IMR-90 (cell line): Measurements from ENCODE around the gene CHRDL1. TPM values are rescaled to one million over a fixed set of nuclear protein-coding genes. Genes with fewer than 3 reads are reported as not detected.

Source experiments
- ATAC-seq: fragments of 200-7000 bp; cut with Tn5 transposase; 2 replicates; pipeline ENCODE4 v1.9.1; 2020; ENCODE audit warnings: low read depth, mild to moderate bottlenecking, moderate library complexity
- BruUV-seq: library from RNA; stranded (reverse); fragments of 400-500 nt; replicated peaks from 2 replicates; lab custom pipeline; 2021; lab: Mats Ljungman, UMichigan
- CTCF ChIA-PET: fragments of 300-600 bp; formaldehyde crosslinking; extraction: SDS; loops from one replicate; lab custom pipeline; 2021; ENCODE audit warnings: antibody characterized with exemption; lab: Yijun Ruan, JAX
- POLR2A ChIA-PET: fragments of 300-600 bp; sonication (Branson Sonifier 250); formaldehyde crosslinking; loops from one replicate; lab custom pipeline; 2022; ENCODE audit warnings: antibody characterized with exemption; ENCODE audit not compliant: unreplicated experiment; lab: Charles Lee
- DNase-seq: peaks from one replicate; pipeline ENCODE4 v3.0.0; 2013
- H2AFZ ChIP-seq: replicated peaks from 2 replicates; pipeline ENCODE3; 2013; ENCODE audit warnings: low read length, mild to moderate bottlenecking; ENCODE audit not compliant: poor library complexity
- H2AK5ac ChIP-seq: 2 replicates; pipeline ENCODE4 v1.6.1; 2013; ENCODE audit warnings: low read depth, low read length, inconsistent platforms
- H2AK9ac ChIP-seq: replicated peaks from 2 replicates; pipeline ENCODE3; 2013; ENCODE audit warnings: mild to moderate bottlenecking, low read depth, low read length, moderate library complexity; ENCODE audit not compliant: poor library complexity
- H2BK120ac ChIP-seq: 2 replicates; pipeline ENCODE4 v1.6.1; 2013; ENCODE audit warnings: low read depth, low read length, inconsistent platforms
- H2BK15ac ChIP-seq: 3 replicates; pipeline ENCODE4 v1.6.1; 2013; ENCODE audit warnings: low read depth, low read length, inconsistent platforms
- H2BK20ac ChIP-seq: 2 replicates; pipeline ENCODE4 v1.6.1; 2013; ENCODE audit warnings: low read depth, mild to moderate bottlenecking, inconsistent platforms, low read length, moderate library complexity
- H2BK5ac ChIP-seq: 2 replicates; pipeline ENCODE4 v1.6.1; 2013; ENCODE audit warnings: mild to moderate bottlenecking, low read depth, low read length, inconsistent platforms; ENCODE audit not compliant: poor library complexity, severe bottlenecking
- H3K14ac ChIP-seq: replicated peaks from 2 replicates; pipeline ENCODE4 v1.6.1; 2013; ENCODE audit warnings: low read depth, low read length, inconsistent platforms
- H3K18ac ChIP-seq: 2 replicates; pipeline ENCODE4 v1.6.1; 2013; ENCODE audit warnings: low read depth, low read length, control low read depth
- H3K23ac ChIP-seq: 2 replicates; pipeline ENCODE4 v1.6.1; 2013; ENCODE audit warnings: low read depth, low read length, inconsistent platforms
- H3K27ac ChIP-seq: 2 replicates; pipeline ENCODE4 v1.5.1; 2013; ENCODE audit warnings: mild to moderate bottlenecking, control low read depth, low read length; ENCODE audit not compliant: insufficient read depth
- H3K27me3 ChIP-seq: 2 replicates; pipeline ENCODE4 v1.6.1; 2013; ENCODE audit warnings: low read length; ENCODE audit not compliant: control insufficient read depth, insufficient read depth
- H3K36me3 ChIP-seq: 2 replicates; pipeline ENCODE4 v1.6.1; 2013; ENCODE audit warnings: low read length, mixed read lengths; ENCODE audit not compliant: control insufficient read depth, insufficient read depth
- H3K4ac ChIP-seq: 2 replicates; pipeline ENCODE4 v1.6.1; 2013; ENCODE audit warnings: low read depth, low read length, inconsistent platforms
- H3K4me1 ChIP-seq: 2 replicates; pipeline ENCODE4 v1.6.1; 2013; ENCODE audit warnings: low read length, mixed read lengths; ENCODE audit not compliant: control insufficient read depth, insufficient read depth
- H3K4me2 ChIP-seq: 2 replicates; pipeline ENCODE4 v1.6.1; 2013; ENCODE audit warnings: low read depth, mild to moderate bottlenecking, control low read depth, low read length, moderate library complexity
- H3K4me3 ChIP-seq: 2 replicates; pipeline ENCODE4 v1.5.1; 2013; ENCODE audit warnings: low read depth, mild to moderate bottlenecking, control low read depth, low read length, moderate library complexity; ENCODE audit not compliant: insufficient read depth
- H3K56ac ChIP-seq: 2 replicates; pipeline ENCODE4 v1.6.1; 2013; ENCODE audit warnings: low read length, inconsistent platforms; ENCODE audit not compliant: insufficient read depth; ENCODE audit errors: extremely low read depth
- H3K79me1 ChIP-seq, 2 experiments: 2 replicates each; pipeline ENCODE4 v1.6.1; 2013; ENCODE audit warnings: low read length in 2 of 2, inconsistent platforms in 1 of 2, low read depth in 1 of 2
- H3K9ac ChIP-seq: 2 replicates; pipeline ENCODE4 v1.6.1; 2013; ENCODE audit warnings: low read depth, low read length, control low read depth
- H3K9me1 ChIP-seq: 2 replicates; pipeline ENCODE4 v1.6.1; 2013; ENCODE audit warnings: low read length, inconsistent platforms; ENCODE audit not compliant: insufficient read depth
- H3K9me3 ChIP-seq: 2 replicates; pipeline ENCODE4 v1.6.1; 2013; ENCODE audit warnings: low read length; ENCODE audit not compliant: control insufficient read depth, insufficient read depth
- H4K20me1 ChIP-seq: 2 replicates; pipeline ENCODE4 v1.6.1; 2013; ENCODE audit warnings: low read length, inconsistent platforms; ENCODE audit not compliant: insufficient read depth
- H4K5ac ChIP-seq: 2 replicates; pipeline ENCODE4 v1.6.1; 2013; ENCODE audit warnings: mild to moderate bottlenecking, low read depth, low read length, control low read depth
- H4K8ac ChIP-seq, 2 experiments: 2 replicates each; pipeline ENCODE4 v1.6.1; 2013; ENCODE audit warnings: low read depth in 2 of 2, low read length in 2 of 2, control low read depth in 1 of 2, inconsistent platforms in 1 of 2
- H4K91ac ChIP-seq: 2 replicates; pipeline ENCODE4 v1.6.1; 2013; ENCODE audit warnings: low read depth, low read length, inconsistent platforms; ENCODE audit not compliant: insufficient read depth
- BHLHE40 ChIP-seq: fragments of 150-350 bp; IDR thresholded peaks from 2 replicates; pipeline ENCODE4 v1.6.1; 2016; ENCODE audit warnings: mild to moderate bottlenecking, low read depth, low read length
- CEBPB ChIP-seq: IDR thresholded peaks from 2 replicates; pipeline ENCODE4 v1.6.1; 2012; ENCODE audit warnings: low read depth, low read length, improper control_type of control experiment
- CHD1 ChIP-seq: IDR thresholded peaks from 2 replicates; pipeline ENCODE4 v1.6.1; 2012; ENCODE audit warnings: low read depth, low read length, improper control_type of control experiment
- FOS ChIP-seq: fragments of 150-350 bp; IDR thresholded peaks from 2 replicates; pipeline ENCODE4 v1.6.1; 2016; ENCODE audit warnings: low read depth, low read length
- MAFK ChIP-seq: IDR thresholded peaks from 2 replicates; pipeline ENCODE4 v1.6.1; 2012; ENCODE audit warnings: low read depth, low read length, improper control_type of control experiment
- MAZ ChIP-seq: IDR thresholded peaks from 2 replicates; pipeline ENCODE4 v1.6.1; 2012; ENCODE audit warnings: low read depth, mild to moderate bottlenecking, low read length, improper control_type of control experiment, moderate library complexity, borderline replicate concordance
- MXI1 ChIP-seq: IDR thresholded peaks from 2 replicates; pipeline ENCODE4 v1.6.1; 2012; ENCODE audit warnings: low read depth, mild to moderate bottlenecking, low read length, moderate library complexity, borderline replicate concordance
- NFE2L2 ChIP-seq: fragments of 150-350 bp; IDR thresholded peaks from 2 replicates; pipeline ENCODE4 v1.6.1; 2016; ENCODE audit warnings: low read depth, mild to moderate bottlenecking, low read length
- POLR2A ChIP-seq: IDR thresholded peaks from 2 replicates; pipeline ENCODE4 v1.6.1; 2012; ENCODE audit warnings: mild to moderate bottlenecking, low read depth, low read length
- RAD21 ChIP-seq: IDR thresholded peaks from 2 replicates; pipeline ENCODE4 v1.6.1; 2012; ENCODE audit warnings: low read length, improper control_type of control experiment
- RCOR1 ChIP-seq: IDR thresholded peaks from 2 replicates; pipeline ENCODE4 v1.6.1; 2012; ENCODE audit warnings: mild to moderate bottlenecking, low read length, improper control_type of control experiment; ENCODE audit not compliant: insufficient replicate concordance
- RFX5 ChIP-seq: IDR thresholded peaks from 2 replicates; pipeline ENCODE4 v1.8.0; 2012; ENCODE audit warnings: low read depth, mild to moderate bottlenecking, low read length, moderate library complexity
- SMC3 ChIP-seq: fragments of 150-350 bp; IDR thresholded peaks from 2 replicates; pipeline ENCODE4 v1.6.1; 2016; ENCODE audit warnings: low read depth, mild to moderate bottlenecking, antibody characterized with exemption, low read length, moderate library complexity
- WGBS, 2 experiments: methylation state at CpG; one replicate each; pipeline versions ENCODE4 v1.1.5 to v1.1.7; 2013; ENCODE audit warnings: missing lambda C conversion rate in 2 of 2; ENCODE audit not compliant: insufficient read length in 1 of 2; ENCODE audit errors: extremely low coverage in 2 of 2; 5-methylcytosine and 5-hydroxymethylcytosine counted together
- dilution Hi-C: fragments of 300-500 bp; cut with HindIII; formaldehyde crosslinking; loops from one replicate; pipeline ENCODE4 v1.14.3; 2018; ENCODE audit warnings: low sequenced_read_pairs; ENCODE audit not compliant: unreplicated experiment
- in situ Hi-C: fragments of 300-500 bp; cut with MboI; formaldehyde crosslinking; loops from 3 replicates; pipeline ENCODE4 v1.14.3; 2019; ENCODE audit warnings: low sequenced_read_pairs, inconsistent platforms, mixed read lengths
- intact Hi-C: fragments of 100-400 bp; cut with micrococcal nuclease; formaldehyde crosslinking; loops from 2 replicates; pipeline ENCODE4 v1.10.0; 2022
- polyA plus RNA-seq, 3 experiments: library from polyadenylated mRNA; depleted of rRNA; stranded (reverse); fragments of >200 nt; gene quantifications; 2 replicates each; pipeline ENCODE4 v1.2.3, GENCODE V29; 2012; ENCODE audit warnings: low replicate concordance in 1 of 3
- total RNA-seq: library from RNA; depleted of rRNA; stranded (reverse); fragments of >200 nt; gene quantifications from 2 replicates; pipeline ENCODE4 v1.2.3, GENCODE V29; 2012
- TF ChIP-seq, protein P1 (sequence below): fragments of 150-350 bp; IDR thresholded peaks from 2 replicates; pipeline ENCODE4 v1.6.1; 2016; ENCODE audit warnings: low read depth, mild to moderate bottlenecking, low read length, moderate library complexity, borderline replicate concordance
- TF ChIP-seq, protein P2 (sequence below): fragments of 150-350 bp; IDR thresholded peaks from 2 replicates; pipeline ENCODE4 v1.6.1; 2017; ENCODE audit warnings: mild to moderate bottlenecking, antibody characterized with exemption, low read length, low read depth
- TF ChIP-seq, protein P3 (sequence below): conservative IDR thresholded peaks from 2 replicates; pipeline ENCODE4 v1.5.1; 2012; ENCODE audit warnings: mild to moderate bottlenecking, low read depth, low read length, improper control_type of control experiment

The CHRDL1 gene
- total and polyA plus RNA-seq, 2 of the 4 experiments (the other 2 are of a cell fraction) = 0.36 to 0.58 TPM

- no peak for DNase-seq
- H4K91ac ChIP-seq = no peak overlapping the region
- H2BK20ac ChIP-seq = no peak overlapping the region
- peaks cover 12% of the 10 kb centered on the region; the same call in 1 of the 2 replicates for H3K27me3 ChIP-seq
- no peaks in the 10 kb centered on the region for H3K79me1 ChIP-seq
- BruUV-seq = no TSS peak
- TF ChIP-seq SMC3 (no peak), POLR2A (no peak), RCOR1 (no peak), BHLHE40 (no peak), CHD1 (no peak), RAD21 (no peak), NFE2L2 (no peak), RFX5 (no peak), MXI1 (no peak), CEBPB (no peak), FOS (no peak), MAFK (no peak), MAZ (no peak)
- TF ChIP-seq, protein P1, sequence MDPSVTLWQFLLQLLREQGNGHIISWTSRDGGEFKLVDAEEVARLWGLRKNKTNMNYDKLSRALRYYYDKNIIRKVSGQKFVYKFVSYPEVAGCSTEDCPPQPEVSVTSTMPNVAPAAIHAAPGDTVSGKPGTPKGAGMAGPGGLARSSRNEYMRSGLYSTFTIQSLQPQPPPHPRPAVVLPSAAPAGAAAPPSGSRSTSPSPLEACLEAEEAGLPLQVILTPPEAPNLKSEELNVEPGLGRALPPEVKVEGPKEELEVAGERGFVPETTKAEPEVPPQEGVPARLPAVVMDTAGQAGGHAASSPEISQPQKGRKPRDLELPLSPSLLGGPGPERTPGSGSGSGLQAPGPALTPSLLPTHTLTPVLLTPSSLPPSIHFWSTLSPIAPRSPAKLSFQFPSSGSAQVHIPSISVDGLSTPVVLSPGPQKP = no peak
- TF ChIP-seq, protein P2, sequence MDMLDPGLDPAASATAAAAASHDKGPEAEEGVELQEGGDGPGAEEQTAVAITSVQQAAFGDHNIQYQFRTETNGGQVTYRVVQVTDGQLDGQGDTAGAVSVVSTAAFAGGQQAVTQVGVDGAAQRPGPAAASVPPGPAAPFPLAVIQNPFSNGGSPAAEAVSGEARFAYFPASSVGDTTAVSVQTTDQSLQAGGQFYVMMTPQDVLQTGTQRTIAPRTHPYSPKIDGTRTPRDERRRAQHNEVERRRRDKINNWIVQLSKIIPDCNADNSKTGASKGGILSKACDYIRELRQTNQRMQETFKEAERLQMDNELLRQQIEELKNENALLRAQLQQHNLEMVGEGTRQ = no peak
- TF ChIP-seq, protein P3, sequence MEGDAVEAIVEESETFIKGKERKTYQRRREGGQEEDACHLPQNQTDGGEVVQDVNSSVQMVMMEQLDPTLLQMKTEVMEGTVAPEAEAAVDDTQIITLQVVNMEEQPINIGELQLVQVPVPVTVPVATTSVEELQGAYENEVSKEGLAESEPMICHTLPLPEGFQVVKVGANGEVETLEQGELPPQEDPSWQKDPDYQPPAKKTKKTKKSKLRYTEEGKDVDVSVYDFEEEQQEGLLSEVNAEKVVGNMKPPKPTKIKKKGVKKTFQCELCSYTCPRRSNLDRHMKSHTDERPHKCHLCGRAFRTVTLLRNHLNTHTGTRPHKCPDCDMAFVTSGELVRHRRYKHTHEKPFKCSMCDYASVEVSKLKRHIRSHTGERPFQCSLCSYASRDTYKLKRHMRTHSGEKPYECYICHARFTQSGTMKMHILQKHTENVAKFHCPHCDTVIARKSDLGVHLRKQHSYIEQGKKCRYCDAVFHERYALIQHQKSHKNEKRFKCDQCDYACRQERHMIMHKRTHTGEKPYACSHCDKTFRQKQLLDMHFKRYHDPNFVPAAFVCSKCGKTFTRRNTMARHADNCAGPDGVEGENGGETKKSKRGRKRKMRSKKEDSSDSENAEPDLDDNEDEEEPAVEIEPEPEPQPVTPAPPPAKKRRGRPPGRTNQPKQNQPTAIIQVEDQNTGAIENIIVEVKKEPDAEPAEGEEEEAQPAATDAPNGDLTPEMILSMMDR = no peak
- ChIA-PET CTCF (no interaction called here), POLR2A (no interaction called here)
- H3K23ac ChIP-seq = no peak overlapping the region
- no peak overlapping the region for H3K14ac ChIP-seq
- no peak overlapping the region for H3K4me3 ChIP-seq
- H3K9me1 ChIP-seq = no peaks in the 10 kb centered on the region; the same call in 1 of the 2 replicates
- H3K4me1 ChIP-seq = peaks cover 4% of the 10 kb centered on the region; the same call in 1 of the 2 replicates
- no peak overlapping the region for H2AK5ac ChIP-seq
- no peak overlapping the region for H4K8ac ChIP-seq
- no peak overlapping the region for H3K27ac ChIP-seq
- H2AFZ ChIP-seq = no peak overlapping the region
- H2BK15ac ChIP-seq = no peak overlapping the region
- no peaks in the 10 kb centered on the region for H3K36me3 ChIP-seq
- no peak overlapping the region for H2BK120ac ChIP-seq
- 48% methylated on average over 2 of the region's 3 CpGs; no CpG with 5 or more reads in 1 of the 2 experiments for WGBS, 2 experiments
- no peaks in the 10 kb centered on the region for H3K9me3 ChIP-seq
- intact Hi-C loops (no loop called here), in situ Hi-C loops (no loop called here), dilution Hi-C loops (no loop called here)
- no peak overlapping the region for H2AK9ac ChIP-seq
- H4K5ac ChIP-seq = no peak overlapping the region
- no peak overlapping the region for H3K56ac ChIP-seq
- H3K4me2 ChIP-seq = no peak overlapping the region
- no peak overlapping the region for H2BK5ac ChIP-seq
- H3K9ac ChIP-seq = no peak overlapping the region
- H3K4ac ChIP-seq = no peak overlapping the region
- H3K18ac ChIP-seq = no peak overlapping the region
- no peaks in the 10 kb centered on the region for H4K20me1 ChIP-seq
- ATAC-seq = no peak
Observed at GRCh38 chrX:110748256-110748806, 47.3 kb downstream of the CHRDL1 start.
